ENCODE results near the gene USP10. TPM values are rescaled to one million over a fixed set of nuclear protein-coding genes. Genes with fewer than 3 reads are reported as not detected.
A peak's percentile ranks its signal among the peaks of the same experiment; 100 is the strongest.
"Not testable (repeated sequence)": the region's sequence is repeated elsewhere in the genome, so short reads cannot be mapped to it uniquely, and the experiment has no call there.

Gene USP10
- polyA plus RNA-seq, 1 experiment: 55.1 TPM

DNA sequence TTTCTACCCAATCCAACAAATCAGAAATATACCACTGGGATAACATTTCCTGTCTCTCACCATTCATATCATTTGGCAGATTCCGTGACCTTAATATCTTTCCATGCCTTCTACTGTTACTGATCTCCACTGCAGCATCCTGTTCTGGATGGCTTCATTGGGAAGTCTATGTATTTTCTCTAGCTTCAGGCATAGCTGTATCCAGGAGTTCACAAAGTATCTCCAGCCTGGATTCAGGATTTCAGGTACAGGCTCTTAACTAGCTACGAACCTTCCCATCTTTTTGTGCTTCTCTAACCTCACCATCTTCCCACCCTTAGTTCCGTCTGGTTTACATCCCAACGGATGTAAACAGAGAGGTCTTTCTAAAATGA lies 15.2 kb upstream of the USP10 start:
- CTCF ChIA-PET: interaction anchor here (0.7 to 5.2 kb wide), 5 partner anchors 12 to 70 kb away, joined by 3 to 37 read pairs (median 4); no protein-coding TSS in a partner anchor
- H3K36me3 ChIP-seq (ENCODE audit: control insufficient read depth, insufficient read depth, low read length): no peaks in the 10 kb centered on the region
- no peak overlapping the region for H3K4me3 ChIP-seq (ENCODE audit: low read depth, low read length)
- H3K27me3 ChIP-seq (ENCODE audit: control insufficient read depth, insufficient read depth, low read length): peaks cover 1% of the 10 kb centered on the region
- DNase-seq (ENCODE audit: low read depth): no peak
- POLR2A ChIA-PET: no interaction called here
- TF ChIP-seq, protein P1, sequence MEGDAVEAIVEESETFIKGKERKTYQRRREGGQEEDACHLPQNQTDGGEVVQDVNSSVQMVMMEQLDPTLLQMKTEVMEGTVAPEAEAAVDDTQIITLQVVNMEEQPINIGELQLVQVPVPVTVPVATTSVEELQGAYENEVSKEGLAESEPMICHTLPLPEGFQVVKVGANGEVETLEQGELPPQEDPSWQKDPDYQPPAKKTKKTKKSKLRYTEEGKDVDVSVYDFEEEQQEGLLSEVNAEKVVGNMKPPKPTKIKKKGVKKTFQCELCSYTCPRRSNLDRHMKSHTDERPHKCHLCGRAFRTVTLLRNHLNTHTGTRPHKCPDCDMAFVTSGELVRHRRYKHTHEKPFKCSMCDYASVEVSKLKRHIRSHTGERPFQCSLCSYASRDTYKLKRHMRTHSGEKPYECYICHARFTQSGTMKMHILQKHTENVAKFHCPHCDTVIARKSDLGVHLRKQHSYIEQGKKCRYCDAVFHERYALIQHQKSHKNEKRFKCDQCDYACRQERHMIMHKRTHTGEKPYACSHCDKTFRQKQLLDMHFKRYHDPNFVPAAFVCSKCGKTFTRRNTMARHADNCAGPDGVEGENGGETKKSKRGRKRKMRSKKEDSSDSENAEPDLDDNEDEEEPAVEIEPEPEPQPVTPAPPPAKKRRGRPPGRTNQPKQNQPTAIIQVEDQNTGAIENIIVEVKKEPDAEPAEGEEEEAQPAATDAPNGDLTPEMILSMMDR (IDR thresholded peaks at IDR 0.05; ENCODE audit: insufficient read depth, low read depth, low read length): no peak

DNA sequence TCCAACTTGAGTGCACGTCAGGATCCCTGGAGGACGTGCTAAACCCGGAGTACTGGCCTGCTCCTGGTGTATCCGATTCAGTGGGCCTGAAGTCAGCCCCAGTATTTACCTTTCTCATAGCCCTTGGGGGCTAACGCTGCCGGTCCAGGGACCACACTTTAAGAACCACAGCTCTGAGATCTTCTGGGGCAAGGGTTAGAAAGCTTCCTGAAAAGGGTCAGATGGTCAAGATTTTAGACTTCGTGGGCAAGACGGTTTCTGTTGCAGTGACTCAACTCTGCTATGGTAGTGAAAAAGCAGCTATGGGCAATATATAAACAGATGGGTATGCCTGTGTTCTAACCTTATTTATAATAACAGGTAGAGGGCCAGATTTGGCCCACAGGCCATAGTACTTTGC lies 14.6 kb upstream of the USP10 start:
- no peak for DNase-seq (ENCODE audit: low read depth)
- POLR2A ChIA-PET: no interaction called here
- CTCF ChIA-PET: interaction anchor here (0.7 to 5.2 kb wide), 7 partner anchors 12 to 69 kb away, joined by 3 to 37 read pairs (median 4); no protein-coding TSS in a partner anchor
- Histone ChIP-seq H3K4me3 (ENCODE audit: low read depth, low read length) (no peak overlapping the region), H3K36me3 (ENCODE audit: control insufficient read depth, insufficient read depth, low read length) (no peaks in the 10 kb centered on the region), H3K27me3 (ENCODE audit: control insufficient read depth, insufficient read depth, low read length) (peaks cover 1% of the 10 kb centered on the region)
- TF ChIP-seq, protein P1 (IDR thresholded peaks at IDR 0.05; ENCODE audit: insufficient read depth, low read depth, low read length): no peak

DNA sequence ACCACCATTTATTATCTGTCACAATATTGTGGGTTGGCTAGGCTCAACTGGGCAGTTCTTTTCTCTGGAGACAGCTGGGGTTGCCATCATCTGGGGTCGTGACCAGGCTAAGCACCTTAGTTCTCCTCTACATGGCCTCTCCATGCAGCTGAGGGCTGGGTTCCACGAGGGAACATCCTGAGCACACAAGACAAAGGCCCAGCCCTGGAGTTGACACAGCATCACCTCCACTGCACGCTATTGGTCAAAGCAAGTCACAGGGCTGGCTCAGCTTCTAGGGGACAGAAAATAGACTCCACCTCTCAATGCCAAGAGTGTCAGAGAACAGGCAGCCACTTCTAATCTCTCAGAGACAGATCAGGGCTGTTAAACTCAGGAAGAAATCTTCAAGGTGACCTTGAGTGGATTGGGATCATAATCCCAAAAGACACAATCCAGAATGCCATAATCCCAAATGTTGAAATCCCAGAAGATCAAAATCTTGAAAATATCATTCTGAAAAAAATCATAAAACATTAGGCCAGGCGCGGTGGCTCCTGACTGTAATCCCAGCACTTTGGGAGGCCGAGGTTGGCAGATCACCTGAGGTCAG lies 13.0 kb upstream of the USP10 start:
- POLR2A ChIA-PET: no interaction called here
- no peak for DNase-seq (ENCODE audit: low read depth)
- H3K36me3 ChIP-seq (ENCODE audit: control insufficient read depth, insufficient read depth, low read length): no peaks in the 10 kb centered on the region
- TF ChIP-seq, protein P1 (IDR thresholded peaks at IDR 0.05; ENCODE audit: insufficient read depth, low read depth, low read length): no peak
- CTCF ChIA-PET: interaction anchor here (1.6 to 5.2 kb wide), 3 partner anchors 14 to 52 kb away, joined by 4 to 37 read pairs (median 7); no protein-coding TSS in a partner anchor
- 0 out of 2 replicates have a peak, but pooled peaks cover 1% of the 10 kb centered on the region for H3K27me3 ChIP-seq (ENCODE audit: control insufficient read depth, insufficient read depth, low read length)
- no peak overlapping the region for H3K4me3 ChIP-seq (ENCODE audit: low read depth, low read length)

DNA sequence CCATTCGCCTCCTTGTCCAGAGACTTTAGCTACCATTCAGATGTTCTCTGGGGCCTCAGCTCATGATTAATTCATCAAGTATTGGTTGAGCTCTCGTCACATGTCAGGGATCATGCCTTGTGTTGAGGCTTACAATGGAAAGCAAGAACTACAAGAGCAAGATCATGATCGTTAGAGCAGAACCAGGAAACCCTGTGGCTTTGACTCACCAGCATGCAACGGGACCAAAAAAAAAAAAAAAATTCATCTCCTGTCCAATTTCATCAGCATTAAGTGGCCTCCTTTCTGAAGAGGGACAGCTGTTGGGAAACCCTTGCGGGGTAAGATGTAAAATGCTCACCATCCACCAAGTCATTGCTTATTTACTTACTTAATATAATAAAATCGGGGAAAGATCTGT lies 12.1 kb upstream of the USP10 start:
- H3K4me3 ChIP-seq (ENCODE audit: low read depth, low read length): no peak overlapping the region
- ChIA-PET POLR2A (no interaction called here), CTCF (interaction anchor here (0.8 to 5.2 kb wide), 7 partner anchors 14 to 66 kb away, joined by 3 to 37 read pairs (median 4); no protein-coding TSS in a partner anchor)
- TF ChIP-seq, protein P1 (IDR thresholded peaks at IDR 0.05; ENCODE audit: insufficient read depth, low read depth, low read length): no peak
- no peaks in the 10 kb centered on the region for H3K36me3 ChIP-seq (ENCODE audit: control insufficient read depth, insufficient read depth, low read length)
- peak; percentile 59 for DNase-seq (ENCODE audit: low read depth)
- H3K27me3 ChIP-seq (ENCODE audit: control insufficient read depth, insufficient read depth, low read length): no peaks in the 10 kb centered on the region

DNA sequence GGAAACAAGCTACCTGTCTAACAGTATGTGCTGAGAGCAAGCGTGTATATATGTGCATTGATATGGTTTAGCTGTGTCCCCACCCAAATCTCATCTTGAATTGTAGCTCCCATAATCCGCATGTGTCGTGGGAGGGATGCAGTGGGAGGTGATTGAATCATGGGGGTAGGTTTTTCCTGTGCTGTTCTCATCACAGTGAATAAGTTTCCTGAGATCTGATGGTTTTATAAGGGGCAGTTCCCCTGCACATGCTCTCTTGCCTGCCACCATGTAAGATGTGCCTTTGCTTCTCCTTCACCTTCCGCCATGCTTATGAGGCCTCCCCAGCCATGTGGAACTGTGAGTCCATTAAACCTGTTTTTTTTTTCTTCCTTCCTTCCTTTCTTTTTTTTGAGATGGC lies 11.6 kb upstream of the USP10 start:
- CTCF ChIA-PET: interaction anchor here (0.9 to 5.2 kb wide), 6 partner anchors 13 to 66 kb away, joined by 3 to 37 read pairs (median 4); no protein-coding TSS in a partner anchor
- H3K36me3 ChIP-seq (ENCODE audit: control insufficient read depth, insufficient read depth, low read length); H3K27me3 ChIP-seq (ENCODE audit: control insufficient read depth, insufficient read depth, low read length); POLR2A ChIA-PET; H3K4me3 ChIP-seq (ENCODE audit: low read depth, low read length); DNase-seq (ENCODE audit: low read depth): not testable (repeated sequence)
